PFSK-1 (cell line): Measurements from ENCODE around the gene MSMP.

ENCODE experiments used
- FOXP2 ChIP-seq: optimal IDR thresholded peaks from 2 replicates; pipeline ENCODE3; 2011; ENCODE audit warnings: borderline replicate concordance, control low read depth, inconsistent platforms; ENCODE audit not compliant: insufficient read depth; ENCODE audit errors: extremely low read length, extremely low read depth
- POLR2AphosphoS5 ChIP-seq: IDR thresholded peaks from 2 replicates; pipeline ENCODE4 v1.6.1; 2012; ENCODE audit warnings: low read depth, mild to moderate bottlenecking, control low read depth, low read length, moderate library complexity
- REST ChIP-seq, 2 experiments: IDR thresholded peaks; 2 replicates each; pipeline versions ENCODE4 v1.6.1 to v1.8.0; 2011 to 2012; ENCODE audit warnings: low read depth in 2 of 2, low read length in 2 of 2, control low read depth in 1 of 2, inconsistent platforms in 1 of 2, mild to moderate bottlenecking in 1 of 2, moderate library complexity in 1 of 2; ENCODE audit not compliant: insufficient read depth in 1 of 2
- SIN3A ChIP-seq: IDR thresholded peaks from 2 replicates; pipeline ENCODE4 v1.6.1; 2012; ENCODE audit warnings: mild to moderate bottlenecking, low read length, moderate library complexity, borderline replicate concordance; ENCODE audit not compliant: insufficient read depth
- TAF1 ChIP-seq: IDR thresholded peaks from 2 replicates; pipeline ENCODE4 v1.6.1; 2012; ENCODE audit warnings: low read length, control low read depth, borderline replicate concordance; ENCODE audit not compliant: insufficient read depth

- no peak for TF ChIP-seq SIN3A
- no peak for TF ChIP-seq POLR2AphosphoS5
- TF ChIP-seq REST (IDR thresholded peaks at IDR 0.05; ENCODE audit: insufficient read depth in 1 of 2, low read depth in 2 of 2, low read length in 2 of 2) = no peak
- no peak for TF ChIP-seq TAF1
- TF ChIP-seq FOXP2 = no peak
Measured at GRCh38 chr9:35717132-35717870, 36.8 kb downstream of the MSMP start.
